HG02973 (cell line): ENCODE measurements around the gene CFAP57.
"Not testable (repeated sequence)": the region's sequence is repeated elsewhere in the genome, so short reads cannot be mapped to it uniquely, and the experiment has no call there.

Source experiments
- ATAC-seq: cut with Tn5 transposase; IDR thresholded peaks from one replicate; pipeline ENCODE4 v1.9.1; 2021; ENCODE audit warnings: moderate library complexity; ENCODE audit not compliant: unreplicated experiment

CFAP57 gene

GRCh38 chr1:43172527-43172972, 420 bp downstream of the CFAP57 start:
- peak; percentile 46 for ATAC-seq

GRCh38 chr1:43174873-43175272, 2.7 kb downstream of the CFAP57 start:
- no peak for ATAC-seq

GRCh38 chr1:43177691-43178090, 5.6 kb downstream of the CFAP57 start:
- ATAC-seq, result no peak

DNA sequence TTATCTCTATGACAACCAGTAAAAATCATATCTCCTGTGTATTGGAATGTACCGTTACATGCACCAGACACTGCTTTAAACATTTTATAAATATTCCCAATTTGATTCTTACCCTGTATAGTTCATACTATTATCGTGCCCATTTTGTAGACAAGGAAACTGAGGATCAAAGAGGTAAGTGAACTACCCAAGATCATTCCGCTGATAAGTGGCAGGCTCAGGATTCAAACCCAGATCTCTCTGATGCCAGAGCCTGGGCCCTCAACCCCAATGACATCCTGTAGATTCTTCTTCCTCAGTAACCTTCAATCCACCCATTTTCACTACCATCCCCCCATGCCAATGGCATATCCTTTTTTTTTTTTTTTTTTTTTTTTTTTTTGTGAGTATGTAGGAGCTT, 12.3 kb downstream of the CFAP57 start:
- ATAC-seq, result no peak

DNA sequence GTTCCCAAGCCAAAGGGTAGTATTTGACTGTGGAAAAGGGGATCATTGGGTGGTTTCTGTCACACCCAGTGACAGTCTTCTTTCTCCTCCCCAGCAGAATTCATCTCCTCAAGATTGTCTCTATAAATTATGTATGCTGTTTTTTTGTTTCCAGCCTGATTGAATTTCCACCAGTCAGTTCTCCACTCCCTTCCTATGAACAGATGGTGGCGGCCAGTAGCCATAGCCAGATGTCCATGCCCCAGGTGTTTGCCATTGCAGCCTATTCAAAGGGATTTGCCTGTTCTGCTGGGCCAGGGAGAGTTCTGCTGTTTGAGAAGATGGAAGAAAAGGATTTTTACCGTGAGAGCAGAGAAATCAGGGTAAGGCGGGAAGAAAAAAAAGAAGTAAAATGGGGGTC, 12.9 kb downstream of the CFAP57 start:
- ATAC-seq, result no peak

- ATAC-seq, result no peak
Observed at GRCh38 chr1:43188106-43188505, 16.0 kb downstream of the CFAP57 start.

- no peak for ATAC-seq
Observed at GRCh38 chr1:43194509-43194908, 22.4 kb downstream of the CFAP57 start.

DNA sequence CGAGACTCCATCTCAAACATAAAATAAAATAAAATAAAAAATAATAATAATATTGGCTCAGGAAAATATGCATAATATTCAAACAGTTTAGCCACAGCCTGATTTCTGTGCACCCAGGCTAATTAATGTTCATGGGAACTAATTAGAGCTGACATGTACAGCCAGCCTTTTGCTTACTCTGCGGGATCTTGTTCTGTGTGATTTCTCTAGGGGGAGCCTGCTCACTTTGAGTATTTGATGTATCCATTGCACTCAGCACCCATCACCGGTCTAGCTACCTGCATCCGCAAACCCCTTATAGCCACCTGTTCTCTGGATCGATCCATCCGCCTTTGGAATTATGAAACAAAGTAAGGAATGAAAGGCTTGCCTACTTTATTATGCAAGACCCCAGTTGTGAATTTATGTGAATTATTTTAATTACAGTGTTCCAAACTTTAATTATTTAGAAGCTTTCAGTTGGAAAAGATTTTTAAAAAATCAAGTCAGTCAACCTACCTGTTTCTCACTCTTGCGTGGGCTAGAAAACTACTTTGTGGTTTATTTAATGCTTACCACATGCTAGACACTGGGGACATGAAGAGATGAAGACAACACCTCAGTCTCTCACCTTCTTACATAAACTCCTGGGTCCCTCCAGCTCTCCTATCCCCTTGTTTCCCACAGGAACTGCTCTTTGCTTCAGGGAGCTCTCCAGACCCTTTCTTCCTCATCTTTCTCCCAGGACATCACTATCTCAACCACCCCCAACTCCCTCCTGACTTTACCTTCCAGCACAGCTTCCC, 25.4 kb downstream of the CFAP57 start:
- no peak for ATAC-seq

DNA sequence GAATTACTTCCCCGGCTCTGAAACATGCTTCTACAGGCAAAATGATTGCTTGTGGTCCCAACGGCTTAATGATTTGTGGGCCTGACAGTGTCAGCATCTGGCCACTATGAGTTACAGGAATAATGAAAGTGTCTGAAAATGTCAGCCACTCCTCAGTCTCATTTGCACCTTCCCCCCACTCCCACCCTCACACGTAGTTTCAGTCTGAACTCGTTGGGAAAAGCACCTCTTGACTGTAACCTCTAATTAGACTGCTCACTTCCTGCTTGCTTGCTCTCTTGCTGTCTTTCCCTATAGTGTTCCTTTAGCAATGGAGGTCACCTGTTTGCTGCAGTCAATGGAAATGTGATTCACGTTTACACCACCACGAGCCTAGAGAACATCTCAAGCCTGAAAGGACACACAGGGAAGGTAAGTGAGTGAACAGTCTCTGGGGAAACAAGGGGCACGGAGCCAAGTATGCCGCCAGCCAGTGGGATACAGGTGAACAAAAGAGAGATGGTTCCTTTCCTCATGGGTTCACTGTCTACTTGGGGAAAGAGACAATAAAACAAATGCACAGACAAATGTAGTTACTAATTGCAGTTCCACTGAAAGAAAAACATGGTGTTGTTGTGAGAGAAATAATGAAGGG, 27.1 kb downstream of the CFAP57 start:
- ATAC-seq, result peak; percentile 73

DNA sequence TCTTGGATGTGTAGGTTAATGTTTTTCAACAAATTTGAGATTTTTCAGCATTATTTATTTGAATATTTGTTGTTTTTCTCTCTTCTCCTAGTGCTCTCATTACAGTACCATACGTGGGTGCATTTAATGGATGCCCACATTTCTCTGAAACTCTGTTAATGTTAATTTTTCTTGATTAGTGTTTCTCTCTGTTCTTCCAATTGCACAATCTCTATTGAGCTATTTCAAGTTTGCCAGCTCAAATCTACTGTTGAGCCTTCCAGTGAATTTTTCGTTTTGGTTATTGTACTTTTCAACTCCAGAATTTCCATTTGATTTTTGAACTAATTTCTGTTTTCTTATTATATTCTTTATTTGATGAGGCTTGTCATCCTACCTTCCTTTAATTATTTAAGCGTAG, 31.7 kb downstream of the CFAP57 start:
- ATAC-seq, result no peak

- no peak for ATAC-seq
Observed at GRCh38 chr1:43204394-43204793, 32.3 kb downstream of the CFAP57 start.

- ATAC-seq, result no peak
Observed at GRCh38 chr1:43205671-43206070, 33.5 kb downstream of the CFAP57 start.

DNA sequence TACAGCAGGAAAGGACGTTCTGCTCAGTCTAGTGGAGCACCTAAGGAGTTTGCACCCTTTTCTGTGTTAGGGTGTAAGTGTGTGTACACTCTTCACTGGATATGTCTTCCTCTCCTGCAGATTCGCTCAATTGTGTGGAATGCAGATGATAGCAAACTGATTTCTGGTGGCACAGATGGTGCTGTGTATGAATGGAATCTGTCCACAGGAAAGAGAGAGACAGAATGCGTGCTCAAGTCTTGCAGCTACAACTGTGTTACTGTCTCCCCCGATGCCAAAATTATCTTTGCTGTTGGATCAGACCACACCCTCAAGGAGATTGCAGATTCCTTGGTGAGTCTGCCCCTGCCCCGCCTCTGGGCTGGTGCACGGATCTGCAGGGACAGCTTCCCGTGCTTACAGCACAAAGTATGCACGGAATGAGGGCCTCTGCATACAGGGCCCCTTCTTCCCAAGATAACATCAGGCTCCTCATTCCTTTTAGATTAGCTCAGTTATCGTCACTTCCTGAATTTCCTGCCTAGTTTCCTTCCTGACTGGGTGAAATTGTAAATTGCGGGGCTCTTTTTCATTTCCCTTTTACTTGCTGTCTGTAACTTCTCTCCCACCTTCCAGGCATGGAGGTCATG, 34.6 kb downstream of the CFAP57 start:
- no peak for ATAC-seq

GRCh38 chr1:43207229-43207853, 35.2 kb downstream of the CFAP57 start:
- ATAC-seq, result no peak

GRCh38 chr1:43208277-43208676, 36.1 kb downstream of the CFAP57 start:
- ATAC-seq, result not testable (repeated sequence)

- no peak for ATAC-seq
Observed at GRCh38 chr1:43214501-43215444, 42.6 kb downstream of the CFAP57 start.

DNA sequence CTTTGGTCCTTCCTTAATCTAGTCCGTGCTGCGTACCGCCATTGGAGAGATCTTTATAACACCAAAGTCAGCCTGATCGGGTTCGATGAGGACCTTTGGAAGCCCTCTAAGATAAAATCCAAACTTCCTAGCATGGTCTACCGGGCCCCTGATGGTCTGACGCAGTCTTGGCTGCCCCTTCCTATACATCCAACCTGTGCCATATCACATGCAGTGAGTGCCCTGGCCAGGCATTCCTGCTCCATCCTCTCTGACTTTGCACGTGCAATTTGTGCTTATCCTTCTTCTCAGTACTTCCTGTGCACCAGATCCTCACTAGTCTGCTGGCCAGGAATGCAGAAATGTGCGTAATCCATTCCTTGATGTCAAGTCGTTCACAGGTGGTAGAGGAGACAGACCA, 45.6 kb downstream of the CFAP57 start:
- ATAC-seq, result no peak

DNA sequence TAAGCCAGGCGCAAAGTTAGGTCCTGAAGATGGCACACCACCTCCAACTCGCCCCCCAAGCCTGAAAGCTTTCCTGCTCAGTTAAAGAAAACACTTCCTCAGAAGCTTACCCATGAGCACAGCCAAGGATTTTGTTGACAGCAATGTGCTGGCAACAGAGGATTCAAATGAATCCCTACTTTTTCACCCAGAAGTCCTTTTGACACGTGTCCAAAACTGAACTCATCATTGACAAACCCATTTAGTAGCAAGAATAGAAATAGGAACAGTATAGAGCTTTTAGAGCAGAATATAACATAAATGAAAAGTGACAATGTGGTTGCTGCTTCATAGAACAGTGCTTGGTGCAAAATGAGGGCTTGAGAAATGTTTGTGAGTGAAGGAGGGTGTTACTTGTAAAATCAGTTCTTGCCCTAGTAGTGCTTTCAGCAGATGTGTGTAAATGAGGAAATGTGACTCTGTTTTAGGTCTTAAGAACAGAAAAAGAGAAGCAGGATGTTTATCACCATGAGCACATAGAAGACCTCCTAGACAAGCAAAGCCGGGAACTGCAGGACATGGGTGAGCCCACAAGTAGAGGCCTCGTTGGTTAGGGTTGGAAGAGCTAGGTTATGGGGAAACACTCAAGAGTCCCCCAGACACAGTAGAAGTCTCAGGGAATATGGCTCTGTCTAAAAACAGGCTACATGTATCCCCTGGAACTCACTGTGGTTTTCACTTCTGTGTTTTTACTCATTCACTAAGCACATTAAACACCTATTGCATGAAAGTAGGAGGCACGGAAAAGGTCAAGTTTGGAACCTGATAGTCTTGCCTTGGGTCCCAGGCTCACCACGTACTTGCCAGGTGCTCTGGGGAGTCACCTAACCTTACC, 49.0 kb downstream of the CFAP57 start:
- ATAC-seq, result peak; percentile 48

GRCh38 chr1:43221797-43222196, 49.7 kb downstream of the CFAP57 start:
- no peak for ATAC-seq

DNA sequence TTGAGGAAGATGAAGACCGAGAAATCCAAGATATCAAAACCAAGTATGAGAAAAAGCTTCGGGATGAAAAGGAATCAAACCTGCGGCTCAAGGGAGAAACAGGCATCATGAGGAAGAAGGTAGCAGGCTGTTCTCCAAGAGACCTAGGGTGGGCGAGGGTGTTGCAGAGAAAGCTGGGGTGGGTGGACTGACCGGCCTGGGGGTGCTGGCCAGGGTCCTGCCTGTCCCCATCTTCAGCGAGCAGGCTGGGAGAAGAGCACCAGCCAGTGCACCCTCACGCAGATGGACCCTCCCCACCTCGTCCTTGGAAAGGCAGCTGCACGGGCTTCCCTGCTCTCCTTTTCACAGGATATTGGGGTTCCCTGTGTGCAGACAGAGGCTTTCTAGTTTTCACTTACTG, 50.7 kb downstream of the CFAP57 start:
- no peak for ATAC-seq
